Stimulated activated CD4-positive, alpha-beta T cell treated with anti-CD3 and anti-CD28 coated beads, Interleukin-4, amount 100 ng/mL, for 24 hours (primary cell): ENCODE results near the gene TRIM75.
"Not testable (repeated sequence)": the region's sequence is repeated elsewhere in the genome, so short reads cannot be mapped to it uniquely, and the experiment has no call there.

Experiments used
- DNase-seq: peaks from one replicate; pipeline ENCODE4 v3.0.0-alpha.2; 2020

The TRIM75 gene

GRCh38 chr4:165053645-165054044 lies at the start of gene TRIM75:
TRIM75 (plus strand) TSS chr4:165053866; CDS start chr4:165059148, 5,282 bp downstream.
- DNase-seq, result no peak

GRCh38 chr4:165005352-165005925 lies 48.2 kb upstream of the TRIM75 start:
- DNase-seq, result no peak

- no peak for DNase-seq
Observed at GRCh38 chr4:165006456-165006855, 47.2 kb upstream of the TRIM75 start.

- no peak for DNase-seq
Observed at GRCh38 chr4:165006886-165007285, 46.8 kb upstream of the TRIM75 start.

- no peak for DNase-seq
Observed at GRCh38 chr4:165009493-165010227, 44.0 kb upstream of the TRIM75 start.

GRCh38 chr4:165010487-165010886 lies 43.2 kb upstream of the TRIM75 start:
- DNase-seq, result no peak

GRCh38 chr4:165010991-165011390 lies 42.7 kb upstream of the TRIM75 start:
- no peak for DNase-seq

GRCh38 chr4:165011403-165011802 lies 42.3 kb upstream of the TRIM75 start:
- DNase-seq, result no peak

- no peak for DNase-seq
Observed at GRCh38 chr4:165013691-165014090, 40.0 kb upstream of the TRIM75 start.

GRCh38 chr4:165016971-165017370 lies 36.7 kb upstream of the TRIM75 start:
- no peak for DNase-seq

GRCh38 chr4:165019995-165020394 lies 33.7 kb upstream of the TRIM75 start:
- DNase-seq, result not testable (repeated sequence)

- DNase-seq, result not testable (repeated sequence)
Observed at GRCh38 chr4:165025782-165026181, 27.9 kb upstream of the TRIM75 start.

- DNase-seq, result no peak
Observed at GRCh38 chr4:165027762-165028402, 25.8 kb upstream of the TRIM75 start.

- DNase-seq, result no peak
Observed at GRCh38 chr4:165031436-165032211, 22.0 kb upstream of the TRIM75 start, which contains the start of gene TRIM60. TRIM60 (plus strand) TSS chr4:165031999; CDS start chr4:165040073, 8,074 bp downstream.

- no peak for DNase-seq
Observed at GRCh38 chr4:165048170-165048569, 5.5 kb upstream of the TRIM75 start.

GRCh38 chr4:165052627-165053026 lies 1.0 kb upstream of the TRIM75 start:
- DNase-seq, result no peak

GRCh38 chr4:165055601-165056000 lies 1.9 kb downstream of the TRIM75 start:
- no peak for DNase-seq

- no peak for DNase-seq
Observed at GRCh38 chr4:165058666-165059065, 5.0 kb downstream of the TRIM75 start.

- DNase-seq, result no peak
Observed at GRCh38 chr4:165059386-165059785, 5.7 kb downstream of the TRIM75 start.

- no peak for DNase-seq
Observed at GRCh38 chr4:165060938-165061337, 7.3 kb downstream of the TRIM75 start.

GRCh38 chr4:165070560-165070959 lies 16.9 kb downstream of the TRIM75 start:
- no peak for DNase-seq

GRCh38 chr4:165073346-165073745 lies 19.7 kb downstream of the TRIM75 start:
- DNase-seq, result not testable (repeated sequence)

GRCh38 chr4:165077034-165077578 lies 23.4 kb downstream of the TRIM75 start:
- no peak for DNase-seq
